Measurements from ENCODE around the gene MYO15A. TPM values are rescaled to one million over a fixed set of nuclear protein-coding genes. Genes with fewer than 3 reads are reported as not detected.

The MYO15A gene
- under 1 TPM; 0.27 to 0.46 TPM for total RNA-seq

DNA sequence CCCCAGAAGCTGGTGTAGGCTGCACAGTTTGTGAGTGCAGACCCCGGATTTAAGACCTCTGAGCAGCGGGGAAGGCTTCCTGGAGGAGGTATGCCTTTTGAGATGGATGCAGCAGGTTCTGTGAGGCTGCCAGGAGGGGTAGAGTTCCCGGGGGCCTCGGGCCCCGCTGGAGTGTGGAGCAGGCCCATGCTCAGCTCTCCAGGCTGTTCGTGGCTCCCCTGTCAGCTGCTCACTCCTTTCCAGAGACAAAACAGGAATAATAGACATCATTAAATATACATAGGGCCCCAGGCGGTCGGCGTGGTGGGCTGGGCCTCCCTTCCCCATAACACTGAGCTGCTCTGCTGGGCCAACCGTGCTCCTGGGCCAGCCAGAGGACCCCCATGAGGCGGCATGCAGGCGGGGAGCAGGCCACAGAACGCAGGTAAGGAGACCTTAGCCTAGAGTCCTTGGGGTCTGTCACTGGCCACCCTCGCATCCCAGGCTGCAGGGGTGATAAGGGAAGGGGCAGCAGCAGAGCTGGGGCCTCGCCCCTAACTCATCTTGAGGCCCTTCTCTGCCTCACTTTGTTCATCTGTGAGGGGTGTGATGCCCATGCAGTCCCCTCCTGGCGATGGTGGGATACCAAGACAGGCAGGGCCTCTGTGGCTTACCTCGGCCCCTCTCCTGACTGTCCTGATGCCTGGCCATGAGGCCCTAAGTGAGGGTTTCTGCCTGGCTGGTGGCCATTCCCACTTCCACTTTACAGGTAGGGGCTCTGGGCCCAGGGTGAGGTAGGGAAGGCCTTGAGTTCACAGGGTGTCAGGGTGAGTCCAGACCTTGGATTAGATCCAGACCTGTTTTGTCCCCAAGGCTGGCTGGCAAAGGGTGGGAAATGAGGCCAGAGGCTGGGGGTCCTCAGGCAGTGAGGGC lies at the start of gene MYO15A:
Gene MYO15A, plus strand, starts transcription at position 356 of the 912 bp plus-strand sequence. CDS start 10,045 bp downstream, outside the sequence.
- CTCF ChIA-PET, result interaction anchor here (1.0 kb wide), 1 partner anchor 108 kb away, joined by 3 read pairs; no protein-coding TSS in a partner anchor

GRCh38 chr17:18059283-18059682 lies 49.3 kb upstream of the MYO15A start:
- ChIA-PET CTCF (interaction anchor here (0.6 kb wide), 1 partner anchor 81 kb away, joined by 3 read pairs; no protein-coding TSS in a partner anchor), POLR2A (interaction anchor here (1.0 kb wide), 1 partner anchor 12 kb away, joined by 3 read pairs; no protein-coding TSS in a partner anchor)

More for the DNA sequence above, at the start of gene MYO15A:
- POLR2A ChIA-PET, result no interaction called here

DNA sequence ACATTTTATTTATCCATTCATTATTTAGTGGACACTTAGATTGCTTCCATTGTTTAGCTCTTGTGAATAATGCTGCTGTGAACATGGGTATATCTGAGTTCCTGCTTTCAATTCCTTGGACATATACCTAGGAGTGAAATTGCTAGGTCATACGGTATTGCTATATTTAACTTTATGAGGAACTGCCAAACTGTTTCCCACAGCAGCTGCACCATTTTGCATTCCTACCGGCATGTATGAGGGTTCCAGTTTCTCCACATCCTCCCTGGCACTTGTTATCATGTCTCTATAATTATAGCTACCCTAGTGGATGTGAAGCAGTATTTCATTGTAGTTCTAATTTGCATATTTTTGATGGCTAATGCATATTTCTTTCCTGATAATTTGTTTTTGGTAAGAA lies 44.5 kb upstream of the MYO15A start:
- ChIA-PET CTCF (no interaction called here), POLR2A (no interaction called here)

GRCh38 chr17:18065546-18065945 lies 43.0 kb upstream of the MYO15A start:
- ChIA-PET CTCF (no interaction called here), POLR2A (no interaction called here)

- POLR2A ChIA-PET, result no interaction called here
- CTCF ChIA-PET, result no interaction called here
Observed at GRCh38 chr17:18066866-18067265, 41.7 kb upstream of the MYO15A start.

DNA sequence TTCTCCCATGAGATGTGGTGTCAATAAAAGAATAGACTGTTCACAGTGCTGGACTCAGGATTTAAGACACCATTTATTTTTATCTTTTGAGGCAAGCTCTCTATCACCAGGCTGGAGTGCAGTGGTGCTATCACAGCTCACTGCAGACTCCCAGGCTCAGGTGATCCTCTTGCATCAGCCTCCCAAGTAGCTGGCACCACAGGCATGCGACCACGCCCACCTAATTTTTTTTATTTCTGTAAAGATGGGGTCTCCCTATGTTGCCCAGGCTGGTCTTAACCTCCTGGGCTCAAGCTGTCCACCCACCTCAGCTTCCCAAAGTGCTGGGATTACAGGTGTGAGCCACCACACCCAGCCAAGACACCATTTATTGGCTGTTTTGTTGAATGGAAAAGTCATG lies 39.5 kb upstream of the MYO15A start:
- CTCF ChIA-PET, result no interaction called here
- POLR2A ChIA-PET, result no interaction called here

GRCh38 chr17:18070861-18071340 lies 37.7 kb upstream of the MYO15A start:
- CTCF ChIA-PET, result interaction anchor here (0.6 to 1.3 kb wide), 2 partner anchors 16 to 1781 kb away, joined by 4 to 5 read pairs; no protein-coding TSS in a partner anchor
- POLR2A ChIA-PET, result no interaction called here

GRCh38 chr17:18071751-18072150 lies 36.8 kb upstream of the MYO15A start:
- ChIA-PET POLR2A (no interaction called here), CTCF (no interaction called here)

- ChIA-PET CTCF (no interaction called here), POLR2A (no interaction called here)
Observed at GRCh38 chr17:18074566-18075272, 33.8 kb upstream of the MYO15A start.

DNA sequence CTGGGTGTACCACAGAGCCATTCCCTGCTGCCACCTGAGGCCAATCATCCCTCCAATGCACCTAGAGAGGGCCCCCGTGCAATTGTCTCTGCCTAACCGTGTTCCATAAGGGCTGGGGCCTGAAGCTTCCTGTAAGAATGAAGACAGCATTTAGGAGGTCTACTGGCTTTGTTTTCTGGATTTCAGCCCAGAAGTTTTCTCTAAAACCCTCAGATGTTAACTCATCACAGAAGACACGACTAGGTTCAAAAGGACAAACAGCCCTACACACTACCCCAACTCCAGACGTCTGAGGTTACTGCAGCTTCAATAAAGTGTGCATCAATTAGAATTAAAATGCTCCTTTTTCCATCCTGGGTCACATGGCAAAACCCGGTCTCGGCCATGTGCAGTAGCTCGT lies 31.6 kb upstream of the MYO15A start:
- ChIA-PET CTCF (no interaction called here), POLR2A (no interaction called here)

DNA sequence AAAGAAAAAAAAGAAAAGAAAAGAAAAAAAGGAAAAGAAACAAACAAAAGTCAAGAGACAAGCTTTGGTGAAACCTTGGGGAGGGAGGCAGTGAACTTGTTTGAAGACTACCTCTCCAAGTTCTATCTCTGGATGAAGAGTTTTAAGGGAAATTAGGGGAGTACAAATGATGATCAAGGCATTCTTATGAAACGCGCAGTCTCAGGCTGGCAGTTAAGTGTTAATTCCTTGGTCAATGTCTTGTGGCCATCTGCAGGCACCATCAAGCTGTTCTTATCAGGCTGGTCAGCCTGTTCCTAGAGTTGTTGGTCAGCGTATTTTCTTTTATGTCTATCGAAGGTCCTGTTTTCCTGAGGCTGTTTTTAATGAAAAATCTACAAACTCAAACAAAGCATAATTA lies 29.0 kb upstream of the MYO15A start:
- POLR2A ChIA-PET, result no interaction called here
- CTCF ChIA-PET, result no interaction called here

DNA sequence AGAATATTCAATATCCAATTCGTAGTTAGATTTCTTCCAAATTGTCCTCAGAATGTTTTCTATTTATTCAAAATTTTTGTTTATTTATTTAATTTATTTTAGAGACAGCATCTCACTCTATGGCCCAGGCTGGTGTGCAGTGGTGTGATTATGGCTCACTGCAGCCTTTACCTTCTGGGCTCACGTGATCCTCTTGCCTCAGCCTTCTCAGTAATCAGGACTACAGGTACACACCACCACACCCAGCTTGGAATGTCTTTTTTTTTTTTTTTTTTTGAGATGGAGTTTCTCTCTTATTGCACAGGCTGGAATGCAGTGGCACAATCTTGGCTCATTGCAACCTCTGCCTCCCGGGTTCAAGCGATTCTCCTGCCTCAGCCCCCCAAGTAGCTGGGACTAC lies 24.3 kb upstream of the MYO15A start:
- ChIA-PET CTCF (no interaction called here), POLR2A (no interaction called here)

GRCh38 chr17:18087610-18088491 lies 20.7 kb upstream of the MYO15A start, which contains the start of gene DRG2:
Gene DRG2, plus strand, starts transcription at chr17:18087948. Its CDS starts 76 bp downstream, at chr17:18088024.
- ChIA-PET POLR2A (no interaction called here), CTCF (interaction anchor here (1.9 kb wide), 1 partner anchor 17 kb away, joined by 4 read pairs; no protein-coding TSS in a partner anchor)

DNA sequence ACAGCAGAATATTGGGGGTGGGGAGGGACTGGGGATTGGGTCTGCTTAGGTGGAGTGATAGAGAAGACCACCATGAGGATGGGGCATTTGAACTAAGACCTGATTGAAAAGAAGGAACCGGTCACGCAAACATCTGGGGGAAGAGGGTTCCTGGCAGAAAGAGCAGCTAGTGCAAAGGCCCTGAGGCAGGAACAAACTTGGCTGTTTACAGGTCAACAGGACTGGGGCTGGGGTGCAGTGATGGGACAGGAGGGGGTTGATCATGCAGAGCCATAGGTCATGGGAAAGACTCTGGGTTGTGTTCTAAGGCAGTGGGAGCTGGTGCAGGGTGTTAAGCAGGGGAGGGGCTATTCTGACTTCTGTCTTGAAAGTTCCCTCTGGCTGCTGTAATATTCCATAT lies 18.9 kb upstream of the MYO15A start:
- POLR2A ChIA-PET, result no interaction called here
- CTCF ChIA-PET, result no interaction called here

DNA sequence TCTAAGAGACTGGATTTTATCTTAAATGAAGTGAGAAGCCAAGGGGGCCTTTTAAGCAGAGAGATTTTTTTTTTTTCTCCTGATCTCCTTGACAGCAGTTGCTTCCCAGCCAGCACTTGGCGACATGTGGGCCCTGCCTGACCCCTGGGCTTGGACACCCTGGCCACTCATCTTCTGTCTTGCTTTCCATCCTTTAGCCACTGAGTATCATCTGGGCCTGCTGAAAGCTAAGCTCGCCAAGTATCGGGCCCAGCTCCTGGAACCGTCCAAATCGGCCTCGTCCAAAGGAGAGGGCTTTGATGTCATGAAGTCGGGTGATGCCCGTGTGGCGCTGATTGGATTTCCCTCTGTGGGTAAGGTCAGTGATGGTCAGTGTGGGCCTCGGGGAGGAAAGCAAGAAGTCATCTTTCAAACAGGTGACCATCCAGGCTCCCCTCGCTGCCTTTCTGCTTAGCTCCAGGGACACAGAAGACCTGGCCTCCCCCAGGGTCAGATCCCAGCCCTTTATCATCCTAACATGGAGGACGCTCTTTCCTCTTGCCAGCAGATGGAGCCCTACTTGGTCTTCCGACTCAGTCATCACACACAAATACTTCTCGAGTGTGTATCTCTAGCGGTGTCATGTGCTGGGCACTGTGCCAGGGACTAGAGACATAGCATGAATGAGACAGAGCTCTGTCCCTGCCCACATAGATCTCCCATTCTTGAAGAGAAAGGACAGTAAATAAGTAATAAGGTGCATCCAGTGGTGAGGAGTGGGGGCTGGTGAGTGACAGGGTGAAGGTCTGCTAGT lies 14.7 kb upstream of the MYO15A start:
- CTCF ChIA-PET, result interaction anchor here (0.6 kb wide), 1 partner anchor 118 kb away, joined by 3 read pairs; no protein-coding TSS in a partner anchor
- POLR2A ChIA-PET, result no interaction called here

- ChIA-PET CTCF (no interaction called here), POLR2A (no interaction called here)
Observed at GRCh38 chr17:18094409-18094807, 14.1 kb upstream of the MYO15A start.

DNA sequence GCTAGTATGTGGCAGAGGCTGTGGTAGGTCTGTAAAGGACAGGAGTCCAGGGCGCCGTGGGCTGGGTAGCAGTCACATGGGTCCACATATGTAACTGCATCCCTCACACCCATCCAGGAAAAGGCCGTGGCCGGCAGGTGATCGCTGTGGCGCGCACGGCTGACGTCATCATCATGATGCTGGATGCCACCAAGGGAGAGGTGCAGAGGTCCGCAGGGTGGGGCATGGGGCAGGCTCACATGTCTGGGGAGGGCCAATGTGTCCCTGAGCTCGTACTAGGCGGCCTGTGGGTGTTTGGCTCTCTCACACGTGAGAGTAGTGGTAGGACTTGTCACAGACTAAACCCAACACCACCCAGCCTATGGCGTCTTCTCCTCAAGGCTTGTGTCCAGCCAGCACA lies 9.0 kb upstream of the MYO15A start:
- CTCF ChIA-PET, result no interaction called here
- POLR2A ChIA-PET, result no interaction called here

- ChIA-PET POLR2A (no interaction called here), CTCF (no interaction called here)
Observed at GRCh38 chr17:18100616-18101015, 7.9 kb upstream of the MYO15A start.

- CTCF ChIA-PET, result no interaction called here
- POLR2A ChIA-PET, result no interaction called here
Observed at GRCh38 chr17:18101828-18102227, 6.7 kb upstream of the MYO15A start.
